ENCODE measurements around the gene NAA38.

Gene NAA38

GRCh38 chr17:7843536-7844291, 13.6 kb downstream of the NAA38 start (continued):
- no peak for TF ChIP-seq ZNF558 (tag by site-specific recombination; IDR thresholded peaks at IDR 0.05)
- no peak for TF ChIP-seq SALL2 (tag by site-specific recombination; IDR thresholded peaks at IDR 0.05; ENCODE audit: borderline replicate concordance)
- TF ChIP-seq ZNF596 (tag by site-specific recombination; IDR thresholded peaks at IDR 0.05): no peak
- no peak; the same call in 1 of the 2 replicates for TF ChIP-seq ZNF394 (tag by site-specific recombination; IDR thresholded peaks at IDR 0.05; ENCODE audit: borderline replicate concordance)
- no peak for TF ChIP-seq ZNF138 (tag by site-specific recombination; IDR thresholded peaks at IDR 0.05; ENCODE audit: borderline replicate concordance)
- no peak for TF ChIP-seq FEZF1 (tag by site-specific recombination; IDR thresholded peaks at IDR 0.05)
- no peak for TF ChIP-seq REST (tag by site-specific recombination; IDR thresholded peaks at IDR 0.05)
- peak; percentile 99 for TF ChIP-seq ZNF629 (tag by site-specific recombination; IDR thresholded peaks at IDR 0.05)
- TF ChIP-seq ZNF692 (tag by site-specific recombination; IDR thresholded peaks at IDR 0.05): peak; percentile 50; the same call in 1 of the 2 replicates
- TF ChIP-seq ZNF843 (tag by site-specific recombination; IDR thresholded peaks at IDR 0.05): no peak
- no peak for TF ChIP-seq ZNF548 (tag by site-specific recombination; IDR thresholded peaks at IDR 0.05)
- TF ChIP-seq SCRT1 (tag by site-specific recombination; IDR thresholded peaks at IDR 0.05; ENCODE audit: borderline replicate concordance): no peak
- TF ChIP-seq ZNF791 (tag by site-specific recombination; IDR thresholded peaks at IDR 0.05): no peak
- TF ChIP-seq SCRT2 (tag by site-specific recombination; IDR thresholded peaks at IDR 0.05): no peak
- no peak for TF ChIP-seq ZNF521 (tag by site-specific recombination; IDR thresholded peaks at IDR 0.05)
- TF ChIP-seq ZNF239 (tag by site-specific recombination; IDR thresholded peaks at IDR 0.05): no peak
- no peak for TF ChIP-seq ZNF560 (tag by site-specific recombination; IDR thresholded peaks at IDR 0.05; ENCODE audit: borderline replicate concordance)
- no peak for TF ChIP-seq ZNF280C (tag by site-specific recombination; IDR thresholded peaks at IDR 0.05)
- TF ChIP-seq ZFP37 (tag by site-specific recombination; IDR thresholded peaks at IDR 0.05): no peak
- no peak for TF ChIP-seq ZNF140 (tag by site-specific recombination; IDR thresholded peaks at IDR 0.05)
- TF ChIP-seq ZNF202 (tag by site-specific recombination; IDR thresholded peaks at IDR 0.05; ENCODE audit: borderline replicate concordance): no peak
- no peak for TF ChIP-seq OSR2 (tag by site-specific recombination; IDR thresholded peaks at IDR 0.05)
- TF ChIP-seq ZNF26 (tag by site-specific recombination; IDR thresholded peaks at IDR 0.05): no peak
- TF ChIP-seq ZNF426 (tag by site-specific recombination; IDR thresholded peaks at IDR 0.05): no peak
- TF ChIP-seq ZNF324 (tag by site-specific recombination; IDR thresholded peaks at IDR 0.05): no peak; the same call in 1 of the 2 replicates
- no peak for TF ChIP-seq ZFP41 (tag by site-specific recombination; IDR thresholded peaks at IDR 0.05; ENCODE audit: borderline replicate concordance)
- TF ChIP-seq ZEB2 (tag by site-specific recombination; IDR thresholded peaks at IDR 0.05): peak; percentile 78
- no peak for TF ChIP-seq ZXDB (tag by site-specific recombination; IDR thresholded peaks at IDR 0.05)
- no peak for TF ChIP-seq ZNF701 (tag by site-specific recombination; IDR thresholded peaks at IDR 0.05)
- no peak for TF ChIP-seq ZFP3 (tag by site-specific recombination; IDR thresholded peaks at IDR 0.05; ENCODE audit: low read depth)
- no peak for TF ChIP-seq REPIN1 (tag by site-specific recombination; IDR thresholded peaks at IDR 0.05; ENCODE audit: low read depth)
- no peak; the same call in 1 of the 2 replicates for TF ChIP-seq ZNF423 (tag by site-specific recombination; IDR thresholded peaks at IDR 0.05)
- TF ChIP-seq MZF1 (tag by site-specific recombination; IDR thresholded peaks at IDR 0.05; ENCODE audit: borderline replicate concordance): no peak

All from HEK293 (cell line).